ENCODE data around the gene NEK11.

NEK11 gene

DNA sequence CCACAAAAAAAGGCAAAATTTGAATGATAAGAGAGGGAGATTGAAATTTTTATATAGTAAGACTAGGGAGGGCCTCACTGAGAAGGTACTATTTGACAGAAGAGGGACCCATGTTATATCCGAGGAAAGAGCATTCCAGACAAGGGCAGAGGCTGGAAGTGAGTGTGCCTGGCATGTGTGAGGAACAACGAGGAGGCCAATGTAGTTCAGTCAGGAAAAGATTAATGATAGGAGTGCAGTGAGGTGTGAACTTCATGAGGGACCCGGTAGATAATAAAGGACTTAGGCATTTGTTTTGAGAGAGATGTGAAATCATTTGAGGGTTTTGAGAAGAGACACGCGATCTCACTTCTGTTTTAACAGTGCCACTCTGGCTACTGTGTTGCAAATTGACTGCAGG is 36.4 kb upstream of the NEK11 start:
- H3F3A ChIP-seq (ENCODE audit: low read depth): 0 out of 2 replicates have a peak, but pooled peaks cover 5% of the 10 kb centered on the region
- no peak overlapping the region for H3K4me2 ChIP-seq (ENCODE audit: low read depth, low read length, poor library complexity, severe bottlenecking)
- no peak for TF ChIP-seq EZH2phosphoT487 (IDR thresholded peaks at IDR 0.05; ENCODE audit: borderline replicate concordance)
- no peak overlapping the region for H3K9ac ChIP-seq (ENCODE audit: low read depth, low read length, poor library complexity, severe bottlenecking)
- no peaks in the 10 kb centered on the region for H3K9me2 ChIP-seq (replicated peaks; ENCODE audit: low read depth, low read length)
- peaks cover 37% of the 10 kb centered on the region for H3K4me1 ChIP-seq (ENCODE audit: insufficient read depth, low read length, poor library complexity, severe bottlenecking)
- peaks cover 27% of the 10 kb centered on the region; the same call in 1 of the 2 replicates for H3K36me3 ChIP-seq (ENCODE audit: insufficient read depth, low read length)
- no peaks in the 10 kb centered on the region for H3K27me3 ChIP-seq (ENCODE audit: insufficient read depth, low read length, poor library complexity, severe bottlenecking)
- peaks cover 3% of the 10 kb centered on the region for H3K79me2 ChIP-seq (ENCODE audit: insufficient read depth, low read length)
- H2AFZ ChIP-seq (ENCODE audit: low read length): no peak overlapping the region
- no peak overlapping the region for H3K4me3 ChIP-seq (ENCODE audit: low read length, poor library complexity, severe bottlenecking)
- no peaks in the 10 kb centered on the region for H4K20me1 ChIP-seq (ENCODE audit: insufficient read depth, low read length, poor library complexity, severe bottlenecking)
- H3K9me3 ChIP-seq (ENCODE audit: insufficient read depth, low read depth, low read length): no peaks in the 10 kb centered on the region

DNA sequence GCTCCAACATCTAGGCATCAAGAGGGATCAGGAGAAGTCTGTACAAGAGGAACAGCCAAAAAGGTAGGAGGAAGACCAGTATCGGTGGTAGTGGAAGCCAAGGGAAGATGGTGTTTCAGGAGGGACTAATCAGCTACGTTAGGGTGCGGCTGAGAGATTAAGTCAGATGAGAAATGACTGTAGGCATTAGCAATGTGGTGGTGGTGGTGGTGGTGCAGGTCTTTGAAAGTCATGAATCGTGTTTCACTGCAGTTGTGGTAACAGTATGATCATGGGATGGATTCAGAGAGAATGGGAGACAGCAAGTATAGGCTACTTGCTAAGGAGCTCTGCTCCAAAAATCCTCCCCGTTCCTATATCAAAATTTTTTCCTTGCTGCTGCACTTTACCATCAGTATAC is 35.6 kb upstream of the NEK11 start:
- Histone ChIP-seq H2AFZ (ENCODE audit: low read length) (no peak overlapping the region), H3K4me2 (ENCODE audit: low read depth, low read length, poor library complexity, severe bottlenecking) (no peak overlapping the region), H3K27me3 (ENCODE audit: insufficient read depth, low read length, poor library complexity, severe bottlenecking) (no peaks in the 10 kb centered on the region), H3K79me2 (ENCODE audit: insufficient read depth, low read length) (peaks cover 3% of the 10 kb centered on the region), H3K9me2 (replicated peaks; ENCODE audit: low read depth, low read length) (no peaks in the 10 kb centered on the region), H3K4me3 (ENCODE audit: low read length, poor library complexity, severe bottlenecking) (no peak overlapping the region), H3K36me3 (ENCODE audit: insufficient read depth, low read length) (peaks cover 35% of the 10 kb centered on the region; the same call in 1 of the 2 replicates), H3F3A (ENCODE audit: low read depth) (0 out of 2 replicates have a peak, but pooled peaks cover 5% of the 10 kb centered on the region), H4K20me1 (ENCODE audit: insufficient read depth, low read length, poor library complexity, severe bottlenecking) (no peaks in the 10 kb centered on the region), H3K9me3 (ENCODE audit: insufficient read depth, low read depth, low read length) (no peaks in the 10 kb centered on the region), H3K4me1 (ENCODE audit: insufficient read depth, low read length, poor library complexity, severe bottlenecking) (peaks cover 37% of the 10 kb centered on the region), H3K9ac (ENCODE audit: low read depth, low read length, poor library complexity, severe bottlenecking) (no peak overlapping the region)
- TF ChIP-seq, protein P1, sequence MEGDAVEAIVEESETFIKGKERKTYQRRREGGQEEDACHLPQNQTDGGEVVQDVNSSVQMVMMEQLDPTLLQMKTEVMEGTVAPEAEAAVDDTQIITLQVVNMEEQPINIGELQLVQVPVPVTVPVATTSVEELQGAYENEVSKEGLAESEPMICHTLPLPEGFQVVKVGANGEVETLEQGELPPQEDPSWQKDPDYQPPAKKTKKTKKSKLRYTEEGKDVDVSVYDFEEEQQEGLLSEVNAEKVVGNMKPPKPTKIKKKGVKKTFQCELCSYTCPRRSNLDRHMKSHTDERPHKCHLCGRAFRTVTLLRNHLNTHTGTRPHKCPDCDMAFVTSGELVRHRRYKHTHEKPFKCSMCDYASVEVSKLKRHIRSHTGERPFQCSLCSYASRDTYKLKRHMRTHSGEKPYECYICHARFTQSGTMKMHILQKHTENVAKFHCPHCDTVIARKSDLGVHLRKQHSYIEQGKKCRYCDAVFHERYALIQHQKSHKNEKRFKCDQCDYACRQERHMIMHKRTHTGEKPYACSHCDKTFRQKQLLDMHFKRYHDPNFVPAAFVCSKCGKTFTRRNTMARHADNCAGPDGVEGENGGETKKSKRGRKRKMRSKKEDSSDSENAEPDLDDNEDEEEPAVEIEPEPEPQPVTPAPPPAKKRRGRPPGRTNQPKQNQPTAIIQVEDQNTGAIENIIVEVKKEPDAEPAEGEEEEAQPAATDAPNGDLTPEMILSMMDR (conservative IDR thresholded peaks at IDR 0.05; ENCODE audit: low read length): no peak
- no peak for TF ChIP-seq EZH2phosphoT487 (IDR thresholded peaks at IDR 0.05; ENCODE audit: borderline replicate concordance)

DNA sequence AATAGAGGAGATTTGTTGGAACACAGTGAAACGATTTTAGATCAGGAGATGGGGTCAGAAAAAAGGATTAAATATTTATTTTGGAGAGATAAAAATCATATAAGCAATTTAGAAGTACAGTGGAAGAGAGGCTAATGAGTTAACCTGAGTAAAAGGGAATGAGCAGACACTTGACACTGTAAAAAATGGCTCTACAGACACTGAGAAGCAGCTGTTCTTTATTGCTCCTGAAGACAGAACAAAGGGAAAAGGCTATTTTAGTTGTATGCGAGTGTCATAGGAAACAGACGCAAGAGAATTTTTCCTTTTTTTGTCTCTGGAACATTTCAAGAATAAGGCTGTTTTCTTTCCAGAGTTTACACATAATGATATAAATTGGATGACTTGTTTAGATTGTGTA is 34.3 kb upstream of the NEK11 start:
- H3K4me2 ChIP-seq (ENCODE audit: low read depth, low read length, poor library complexity, severe bottlenecking): no peak overlapping the region
- 0 out of 2 replicates have a peak, but pooled peaks cover 5% of the 10 kb centered on the region for H3F3A ChIP-seq (ENCODE audit: low read depth)
- no peaks in the 10 kb centered on the region for H3K27me3 ChIP-seq (ENCODE audit: insufficient read depth, low read length, poor library complexity, severe bottlenecking)
- H3K9me3 ChIP-seq (ENCODE audit: insufficient read depth, low read depth, low read length): no peaks in the 10 kb centered on the region
- peaks cover 3% of the 10 kb centered on the region for H3K79me2 ChIP-seq (ENCODE audit: insufficient read depth, low read length)
- H3K4me3 ChIP-seq (ENCODE audit: low read length, poor library complexity, severe bottlenecking): no peak overlapping the region
- H3K36me3 ChIP-seq (ENCODE audit: insufficient read depth, low read length): peaks cover 47% of the 10 kb centered on the region; the same call in 1 of the 2 replicates
- H3K9me2 ChIP-seq (replicated peaks; ENCODE audit: low read depth, low read length): no peaks in the 10 kb centered on the region
- H2AFZ ChIP-seq (ENCODE audit: low read length): no peak overlapping the region
- peaks cover 35% of the 10 kb centered on the region for H3K4me1 ChIP-seq (ENCODE audit: insufficient read depth, low read length, poor library complexity, severe bottlenecking)
- H4K20me1 ChIP-seq (ENCODE audit: insufficient read depth, low read length, poor library complexity, severe bottlenecking): no peaks in the 10 kb centered on the region
- TF ChIP-seq, protein P1 (conservative IDR thresholded peaks at IDR 0.05; ENCODE audit: low read length): no peak
- no peak for TF ChIP-seq EZH2phosphoT487 (IDR thresholded peaks at IDR 0.05; ENCODE audit: borderline replicate concordance)
- H3K9ac ChIP-seq (ENCODE audit: low read depth, low read length, poor library complexity, severe bottlenecking): no peak overlapping the region

DNA sequence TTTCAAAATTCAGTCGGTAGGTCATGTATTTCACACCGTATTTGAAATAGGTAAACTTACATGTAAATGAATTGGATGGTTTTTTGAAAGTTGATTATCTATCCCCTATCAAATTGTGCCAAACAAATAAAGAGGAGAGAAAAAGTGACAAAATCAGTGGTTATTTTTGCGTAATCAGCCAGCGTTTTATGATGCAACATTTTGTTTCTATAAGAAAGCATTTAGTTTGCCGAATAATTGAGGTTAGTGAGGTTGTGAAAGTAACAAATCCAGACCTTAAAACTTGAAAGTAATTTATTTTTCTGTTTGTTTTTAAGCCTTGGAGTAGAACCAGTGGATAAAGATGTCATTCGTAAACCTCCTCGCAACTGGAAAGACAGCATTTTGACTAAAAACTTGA is 29.4 kb upstream of the NEK11 start:
- H3K79me2 ChIP-seq (ENCODE audit: insufficient read depth, low read length): no peaks in the 10 kb centered on the region
- H3K4me2 ChIP-seq (ENCODE audit: low read depth, low read length, poor library complexity, severe bottlenecking): no peak overlapping the region
- TF ChIP-seq, protein P1 (conservative IDR thresholded peaks at IDR 0.05; ENCODE audit: low read length): no peak
- no peak for TF ChIP-seq EZH2phosphoT487 (IDR thresholded peaks at IDR 0.05; ENCODE audit: borderline replicate concordance)
- H3K36me3 ChIP-seq (ENCODE audit: insufficient read depth, low read length): peaks cover 70% of the 10 kb centered on the region; the same call in 1 of the 2 replicates
- H3K9me2 ChIP-seq (replicated peaks; ENCODE audit: low read depth, low read length): no peaks in the 10 kb centered on the region
- no peak overlapping the region for H2AFZ ChIP-seq (ENCODE audit: low read length)
- H3K4me1 ChIP-seq (ENCODE audit: insufficient read depth, low read length, poor library complexity, severe bottlenecking): peaks cover 25% of the 10 kb centered on the region
- H3K27me3 ChIP-seq (ENCODE audit: insufficient read depth, low read length, poor library complexity, severe bottlenecking): no peaks in the 10 kb centered on the region
- no peak overlapping the region for H3K9ac ChIP-seq (ENCODE audit: low read depth, low read length, poor library complexity, severe bottlenecking)
- no peaks in the 10 kb centered on the region for H4K20me1 ChIP-seq (ENCODE audit: insufficient read depth, low read length, poor library complexity, severe bottlenecking)
- no peaks in the 10 kb centered on the region for H3K9me3 ChIP-seq (ENCODE audit: insufficient read depth, low read depth, low read length)
- H3K4me3 ChIP-seq (ENCODE audit: low read length, poor library complexity, severe bottlenecking): no peak overlapping the region
- no peaks in the 10 kb centered on the region for H3F3A ChIP-seq (ENCODE audit: low read depth)

All from Loucy (cell line).